Skin epidermis (tissue), 12 donors: Measurements from ENCODE around the gene ZNF189.

Experiments
- H3K27ac ChIP-seq, 21 experiments: fragments of 200-600 bp; sonication (generic) in 11 of 21; one replicate each; pipeline ENCODE4 v1.5.0; 2020; ENCODE audit warnings: mild to moderate bottlenecking in 3 of 21, inconsistent platforms in 2 of 21, moderate library complexity in 2 of 21
- H3K4me3 ChIP-seq, 7 experiments: fragments of 200-600 bp; sonication (generic) in 2 of 7; one replicate each; pipeline ENCODE4 v1.5.0; 2020; ENCODE audit warnings: inconsistent platforms in 2 of 7, mild to moderate bottlenecking in 2 of 7, moderate library complexity in 1 of 7

The ZNF189 gene

DNA sequence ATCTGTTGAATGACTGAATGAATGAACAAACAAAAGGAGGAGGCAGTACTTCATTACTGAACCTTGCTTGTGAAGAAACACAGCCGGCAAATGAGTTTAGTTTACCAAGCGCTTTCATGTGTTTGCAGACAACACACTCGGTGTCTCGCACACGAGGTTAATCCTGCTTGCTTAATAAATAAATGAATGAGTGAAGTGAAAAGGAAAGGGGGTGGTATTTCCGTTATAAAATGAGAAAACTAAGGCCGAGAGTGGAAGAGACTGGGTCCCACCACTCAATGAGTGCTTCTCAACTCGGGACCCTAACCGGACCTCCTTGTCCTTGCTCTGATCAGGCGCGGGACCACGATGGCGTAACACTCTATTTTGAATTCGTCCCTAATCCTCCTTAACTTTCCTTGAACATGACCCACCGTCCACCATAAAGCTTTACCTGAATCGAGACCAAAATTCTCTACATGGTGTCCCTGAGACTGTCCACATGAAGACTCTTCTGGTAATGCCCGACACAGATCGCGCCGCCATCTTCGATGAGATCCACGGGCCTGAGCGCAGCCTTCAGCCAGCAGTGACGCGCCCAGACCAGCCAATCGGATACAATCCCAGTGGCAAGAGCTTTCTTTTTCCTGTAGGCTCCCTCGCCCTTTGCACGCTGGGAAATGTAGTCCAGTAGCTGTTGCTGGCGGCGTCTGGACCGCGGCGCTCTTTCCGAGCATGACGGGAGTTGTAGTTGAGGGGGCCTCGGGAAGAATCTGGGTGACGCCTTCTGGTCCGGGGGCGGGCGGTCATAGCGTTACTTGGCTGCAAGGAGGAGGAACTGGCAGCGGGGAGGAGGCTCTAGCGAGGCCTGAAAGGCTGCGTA lies at the start of gene ZNF189, which contains the start of gene MRPL50:
Gene ZNF189 (plus strand): TSS at position 784 of the 862 bp plus-strand sequence. CDS start 306 bp downstream, outside the sequence.
Gene MRPL50 (minus strand): TSS at position 551 of the 862 bp plus-strand sequence. CDS start 26 bp downstream, at position 525.
- H3K27ac ChIP-seq = peak within 1 kb of the TSS; percentile 75 to 97 (median 92)
- H3K4me3 ChIP-seq = peak within 1 kb of the TSS; percentile 46 to 92 (median 80)

DNA sequence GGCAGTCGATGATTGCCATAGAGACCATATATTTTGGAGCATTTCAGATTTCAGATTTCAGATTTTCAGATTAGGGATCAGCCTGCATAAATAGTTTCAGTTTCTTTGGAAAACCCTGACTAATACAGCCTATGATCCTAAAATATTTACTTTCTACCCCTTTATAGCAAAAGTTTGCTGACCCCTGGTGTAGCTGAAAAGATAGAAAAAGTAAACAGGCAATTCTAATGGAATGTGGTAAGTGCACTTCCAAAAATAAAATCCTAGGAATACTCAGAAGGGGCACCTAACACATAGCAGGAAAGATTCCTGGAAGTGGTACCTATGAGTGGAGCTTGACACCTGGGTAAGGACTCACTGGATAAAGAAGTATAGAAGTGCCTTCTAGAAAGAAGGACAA lies 48.4 kb upstream of the ZNF189 start:
- Histone ChIP-seq H3K4me3 (no peak overlapping the region), H3K27ac (no peak overlapping the region)

DNA sequence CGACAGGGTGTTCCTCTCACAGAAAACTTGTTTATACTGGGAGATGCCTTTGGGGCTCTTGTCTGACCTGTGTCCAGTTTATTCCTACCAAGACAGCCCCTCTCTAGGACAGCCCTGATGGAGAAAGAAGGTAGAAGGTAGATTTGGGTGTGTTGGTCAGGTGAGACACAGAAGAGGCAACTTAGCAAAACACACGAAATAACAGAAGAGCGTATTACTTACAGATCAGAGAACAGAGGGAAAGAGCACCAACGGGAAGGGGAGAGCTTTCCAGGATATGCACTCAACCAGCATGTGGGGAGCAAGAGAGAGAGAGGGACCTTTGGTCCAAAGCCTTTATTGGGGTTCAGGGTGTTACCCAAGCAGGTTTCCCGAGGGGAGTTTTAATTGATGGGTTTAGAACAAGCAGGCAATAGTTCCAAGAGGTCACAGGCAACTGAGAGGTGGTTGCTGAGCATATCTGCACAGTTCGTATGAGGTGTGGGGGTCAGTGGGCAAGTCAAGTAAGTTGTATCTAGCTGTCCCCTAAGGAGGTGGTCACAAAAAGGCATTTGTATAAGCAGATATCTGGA lies 45.7 kb upstream of the ZNF189 start:
- Histone ChIP-seq H3K4me3 (no peak overlapping the region), H3K27ac (no peak overlapping the region)

DNA sequence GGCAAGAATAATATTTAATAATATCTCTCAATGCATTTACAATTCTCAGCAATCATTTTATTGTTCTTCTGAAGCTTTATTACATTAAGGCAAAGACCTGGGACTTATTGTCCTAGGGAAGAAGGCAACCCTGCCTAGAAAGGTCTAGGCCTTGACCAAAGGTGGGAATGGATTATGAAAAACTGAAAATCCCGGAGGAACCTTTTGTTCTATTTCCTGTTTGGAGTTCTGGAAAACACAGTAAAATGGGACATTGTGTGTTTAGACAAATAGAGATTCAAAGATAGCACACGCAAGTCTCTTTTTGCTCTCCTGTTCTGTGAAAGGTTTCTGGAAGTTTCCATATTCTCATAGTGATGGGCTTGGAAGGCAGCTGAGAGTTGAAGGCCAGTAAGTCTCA lies 45.0 kb upstream of the ZNF189 start:
- no peak overlapping the region for H3K4me3 ChIP-seq
- H3K27ac ChIP-seq = no peak overlapping the region

DNA sequence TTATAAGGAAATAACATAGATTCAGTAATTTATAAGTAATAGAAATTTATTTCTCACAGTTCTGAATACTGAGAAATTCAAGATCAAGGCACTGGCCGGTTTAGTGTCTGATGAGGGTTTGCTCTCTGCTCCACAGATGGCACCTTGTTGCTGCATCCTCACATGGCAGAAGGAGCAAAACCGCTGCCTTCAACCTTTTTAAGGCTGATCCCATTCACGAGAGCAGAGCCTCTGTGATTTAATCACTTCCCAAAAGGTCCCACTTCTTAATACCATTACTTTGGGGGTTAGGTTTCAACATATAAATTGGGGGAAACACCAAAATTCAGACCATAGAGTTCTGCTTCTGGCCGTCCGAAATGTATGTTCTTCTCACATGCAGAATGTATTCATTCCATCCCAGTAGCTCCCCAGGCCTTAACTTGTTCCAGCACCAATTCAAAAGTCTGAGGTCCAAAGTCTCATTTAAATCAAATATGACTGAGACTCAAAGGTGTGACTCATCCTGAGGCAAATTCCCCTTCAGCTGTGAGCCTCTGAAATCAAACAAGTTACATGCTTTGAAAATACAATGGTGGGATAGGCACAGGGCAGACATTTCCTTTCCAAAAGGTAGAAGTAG lies 44.4 kb upstream of the ZNF189 start:
- Histone ChIP-seq H3K4me3 (no peak overlapping the region), H3K27ac (no peak overlapping the region)

DNA sequence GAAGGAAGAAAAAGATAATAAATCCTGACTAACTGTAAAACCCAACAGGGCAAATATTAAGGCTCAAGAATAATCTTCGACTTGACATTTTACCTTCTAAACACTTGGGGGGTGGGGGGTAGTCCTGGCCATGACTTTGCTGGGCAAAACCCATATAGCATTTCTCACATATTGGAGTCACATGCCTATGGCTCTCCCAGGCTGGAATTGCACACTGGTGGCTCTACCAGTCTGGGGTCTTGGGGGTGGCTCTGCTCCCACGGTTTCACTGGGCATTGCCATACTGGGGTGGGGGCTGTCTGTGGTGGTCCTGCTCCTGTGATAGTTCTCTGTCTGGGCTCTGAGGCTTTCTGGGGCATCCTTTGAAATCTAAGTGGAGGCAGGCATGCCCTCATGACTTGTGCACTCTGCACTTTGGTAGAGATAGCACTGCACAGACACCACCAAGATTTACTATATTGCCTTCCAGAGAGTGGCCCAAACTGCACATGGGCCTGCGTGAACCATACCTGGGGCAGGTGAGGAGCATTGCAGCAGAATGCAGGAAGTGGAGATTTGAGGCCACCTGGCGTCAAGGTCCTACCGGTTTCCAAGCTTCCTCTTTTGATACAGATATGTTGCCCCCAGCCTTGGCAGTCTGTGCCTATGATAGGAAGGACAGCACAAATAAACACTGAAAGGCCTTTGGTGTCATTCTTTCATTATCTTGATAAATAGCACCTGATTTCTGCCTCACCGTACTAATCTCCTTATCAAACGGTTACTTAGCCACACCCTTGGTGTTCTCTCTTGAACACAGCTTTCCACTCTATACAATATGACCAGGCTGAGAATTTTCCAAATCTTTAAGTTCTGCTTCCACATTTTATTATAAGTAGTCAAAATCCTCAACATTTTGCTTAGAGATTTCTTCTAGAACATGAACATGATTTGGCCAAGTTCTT lies 43.6 kb upstream of the ZNF189 start:
- H3K27ac ChIP-seq = no peak overlapping the region
- no peak overlapping the region for H3K4me3 ChIP-seq

DNA sequence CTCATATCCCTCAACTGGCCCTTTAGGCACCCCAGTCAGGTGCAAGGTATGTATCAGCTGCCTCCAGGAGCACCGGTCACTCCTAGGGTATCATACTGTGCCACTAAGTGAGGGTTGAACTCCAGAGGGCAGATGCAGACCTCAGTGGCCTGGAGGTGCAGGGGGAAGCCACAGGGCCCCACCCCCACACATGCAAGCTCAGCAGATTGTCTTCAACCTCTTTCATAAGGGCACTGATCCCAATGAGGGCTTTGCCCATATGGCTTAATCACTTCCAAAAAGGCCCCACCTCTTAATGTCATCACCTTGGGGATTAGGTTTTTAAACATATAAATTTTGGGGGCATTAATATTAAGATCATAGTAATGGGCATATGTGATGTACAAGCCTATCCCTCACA lies 42.0 kb upstream of the ZNF189 start:
- H3K27ac ChIP-seq = no peak overlapping the region
- no peak overlapping the region for H3K4me3 ChIP-seq

DNA sequence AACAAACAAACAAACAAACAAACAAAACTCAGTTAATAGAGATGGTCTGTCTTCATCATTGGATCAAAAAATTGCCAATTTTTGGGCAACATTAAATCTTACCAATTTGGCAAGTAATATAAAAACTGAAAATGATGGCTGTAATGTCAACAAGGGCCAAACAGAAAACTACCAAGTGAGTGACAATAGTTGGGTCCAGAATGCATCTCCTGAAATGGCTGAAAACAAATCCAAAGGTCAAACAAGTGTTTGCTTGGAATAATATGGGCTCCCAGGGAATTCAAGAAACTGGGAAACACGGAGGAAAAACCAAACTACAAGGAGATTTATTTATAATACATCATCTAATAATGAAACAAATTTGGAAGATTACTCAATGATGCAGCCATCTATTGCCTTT lies 39.0 kb upstream of the ZNF189 start:
- H3K4me3 ChIP-seq = no peak overlapping the region
- no peak overlapping the region for H3K27ac ChIP-seq

DNA sequence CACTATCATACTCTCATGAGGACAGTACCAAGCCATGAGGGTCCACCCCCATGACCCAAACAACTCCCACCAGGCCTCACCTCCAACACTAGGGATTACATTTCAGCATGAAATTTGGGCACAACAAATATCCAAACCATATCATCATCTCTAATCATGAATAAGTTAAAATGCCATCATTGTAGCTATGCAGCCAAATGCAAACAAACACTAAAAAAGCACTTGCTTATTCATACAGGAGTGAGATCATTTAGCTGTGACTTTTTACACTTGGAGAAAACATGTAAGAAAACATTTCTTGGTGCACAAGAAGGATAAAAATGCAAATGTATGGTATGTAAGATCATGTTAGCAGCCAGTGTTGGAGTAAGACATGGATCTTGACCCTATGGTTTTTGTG lies 38.0 kb upstream of the ZNF189 start:
- no peak overlapping the region for H3K4me3 ChIP-seq
- no peak overlapping the region for H3K27ac ChIP-seq

DNA sequence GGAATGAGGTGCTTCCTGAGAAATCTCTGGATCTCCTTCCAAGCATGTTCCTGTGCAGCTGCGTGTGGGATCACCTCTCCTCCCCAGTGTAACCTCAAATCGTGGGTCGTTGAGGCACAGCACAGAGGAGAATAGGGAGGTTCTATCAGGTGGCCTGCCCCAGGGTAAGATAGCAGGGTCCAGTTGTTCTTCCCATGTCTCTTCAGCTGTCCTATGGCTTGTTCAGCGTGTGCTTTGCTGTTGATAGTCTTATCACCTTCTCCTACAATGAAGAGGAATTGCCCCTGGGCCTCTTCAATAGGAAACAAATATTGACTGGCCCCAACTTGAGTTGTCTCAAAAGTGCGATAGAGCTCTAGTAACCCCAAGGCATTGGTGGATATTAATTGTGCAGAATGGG lies 36.2 kb upstream of the ZNF189 start:
- H3K27ac ChIP-seq = no peak overlapping the region
- H3K4me3 ChIP-seq = no peak overlapping the region

DNA sequence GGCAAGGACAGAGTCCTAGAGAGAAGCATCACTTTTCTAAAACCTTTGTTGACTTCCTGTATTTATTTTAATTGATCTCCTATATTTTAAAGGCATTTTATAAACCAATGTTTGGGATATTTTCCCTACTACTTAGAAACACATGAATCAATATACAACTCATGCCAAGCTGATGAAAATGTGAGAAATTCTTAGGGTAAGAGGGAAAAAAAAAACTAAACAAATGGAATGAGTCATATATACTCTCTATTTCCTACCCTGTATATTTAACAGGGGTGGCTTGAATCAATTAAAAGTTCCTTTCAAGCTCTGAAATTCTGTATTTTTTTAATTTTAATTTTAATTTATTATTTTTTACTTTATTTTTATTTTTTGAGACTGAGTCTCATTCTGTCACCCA lies 33.5 kb upstream of the ZNF189 start:
- Histone ChIP-seq H3K27ac (no peak overlapping the region), H3K4me3 (no peak overlapping the region)

DNA sequence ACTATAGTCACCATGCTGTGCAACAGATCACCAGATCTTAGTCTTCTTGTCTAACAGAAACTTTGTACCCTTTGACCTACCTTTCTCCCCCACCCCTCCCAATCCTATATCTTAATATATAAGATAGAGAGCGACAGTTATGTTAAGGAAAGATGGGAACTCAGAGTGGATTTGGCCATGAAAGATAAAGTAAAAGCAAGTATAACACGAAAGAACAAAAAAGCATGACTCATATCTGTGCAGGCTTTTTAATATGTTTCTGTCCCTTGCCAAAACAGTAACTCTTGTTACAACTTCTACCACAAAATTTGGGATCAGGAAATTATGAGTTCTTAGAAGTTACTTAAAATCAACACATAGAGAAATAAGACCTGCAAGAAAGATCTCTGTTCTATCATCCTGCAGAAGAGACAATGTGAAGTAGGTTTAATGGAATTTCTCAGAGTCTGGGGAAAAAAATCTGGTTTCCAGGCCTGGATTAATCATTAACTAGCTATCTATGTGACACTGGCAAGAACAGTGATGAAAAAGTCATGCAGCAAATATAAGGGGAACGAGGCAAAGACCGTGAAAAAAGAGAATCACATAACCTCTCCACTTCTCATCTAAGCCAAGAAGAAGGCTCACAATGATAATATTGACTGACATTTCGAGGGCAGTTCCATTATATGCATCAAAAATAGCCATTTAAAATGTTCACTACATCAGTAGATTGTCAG lies 32.5 kb upstream of the ZNF189 start:
- Histone ChIP-seq H3K27ac (no peak overlapping the region), H3K4me3 (no peak overlapping the region)

DNA sequence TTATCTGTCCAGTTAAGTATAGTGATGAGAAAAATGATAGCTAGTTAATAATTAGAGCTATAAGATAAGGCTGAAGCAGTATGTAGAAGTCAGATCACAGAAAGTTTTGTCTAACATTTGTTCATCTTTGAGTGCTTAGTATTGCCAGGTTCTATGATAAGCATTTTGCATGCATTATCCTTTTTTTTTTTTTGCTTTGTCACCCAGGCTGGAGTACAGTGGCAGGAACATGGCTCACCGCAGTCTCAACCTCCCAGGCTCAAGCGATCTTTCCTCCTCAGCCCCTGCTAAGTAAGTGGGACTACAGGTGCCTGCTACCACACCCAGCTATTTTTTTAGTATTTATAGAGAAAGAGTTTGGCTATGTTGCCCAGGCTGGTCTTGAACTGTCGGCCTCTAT lies 31.3 kb upstream of the ZNF189 start:
- Histone ChIP-seq H3K4me3 (no peak overlapping the region), H3K27ac (no peak overlapping the region)

DNA sequence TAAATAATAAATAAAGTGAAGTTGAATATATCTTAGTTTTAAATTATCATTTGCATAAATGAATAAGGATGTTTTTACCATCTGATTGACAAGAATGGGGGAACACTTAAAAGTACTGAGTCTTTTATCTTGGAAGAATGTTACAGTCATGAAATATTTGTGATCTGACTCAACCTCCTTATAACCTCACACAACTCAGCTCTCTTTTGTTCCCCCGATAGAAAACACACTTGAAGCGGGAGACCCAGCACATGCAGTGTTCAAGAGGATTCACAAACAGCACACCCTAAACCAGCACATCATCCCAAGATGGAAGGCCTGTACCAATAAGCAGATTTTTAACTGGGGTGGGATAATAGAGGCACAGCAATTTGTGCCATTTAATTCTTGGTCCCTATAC lies 29.4 kb upstream of the ZNF189 start:
- Histone ChIP-seq H3K4me3 (no peak overlapping the region), H3K27ac (no peak overlapping the region)

DNA sequence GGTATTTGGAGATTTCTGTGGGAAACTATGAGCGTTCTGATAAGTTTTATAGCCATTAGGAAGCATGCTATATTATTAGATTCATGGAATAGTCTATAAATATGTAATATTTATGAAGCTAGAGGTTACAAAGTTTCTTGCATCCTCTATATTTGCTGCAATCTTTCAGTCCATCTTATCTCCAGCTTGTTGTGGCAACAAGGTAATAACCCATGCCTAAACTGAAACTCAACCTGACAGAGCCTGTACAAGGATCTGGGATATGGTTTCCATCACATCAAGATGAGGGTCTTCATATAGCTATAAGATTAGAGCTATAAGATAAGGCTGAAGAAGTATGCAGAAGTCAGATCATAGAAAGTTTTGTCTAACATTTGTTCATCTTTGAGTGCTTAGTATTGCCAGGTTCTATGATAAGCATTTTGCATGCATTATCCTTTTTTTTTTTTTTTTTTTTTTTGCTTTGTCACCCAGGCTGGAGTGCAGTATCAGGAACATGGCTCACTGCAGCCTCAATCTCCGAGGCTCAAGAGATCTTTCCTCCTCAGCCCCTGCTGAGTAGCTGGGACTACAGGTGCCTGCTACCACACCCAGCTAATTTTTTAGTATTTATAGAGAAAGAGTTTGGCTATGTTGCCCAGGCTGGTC lies 28.6 kb upstream of the ZNF189 start:
- H3K27ac ChIP-seq = no peak overlapping the region
- H3K4me3 ChIP-seq = no peak overlapping the region

DNA sequence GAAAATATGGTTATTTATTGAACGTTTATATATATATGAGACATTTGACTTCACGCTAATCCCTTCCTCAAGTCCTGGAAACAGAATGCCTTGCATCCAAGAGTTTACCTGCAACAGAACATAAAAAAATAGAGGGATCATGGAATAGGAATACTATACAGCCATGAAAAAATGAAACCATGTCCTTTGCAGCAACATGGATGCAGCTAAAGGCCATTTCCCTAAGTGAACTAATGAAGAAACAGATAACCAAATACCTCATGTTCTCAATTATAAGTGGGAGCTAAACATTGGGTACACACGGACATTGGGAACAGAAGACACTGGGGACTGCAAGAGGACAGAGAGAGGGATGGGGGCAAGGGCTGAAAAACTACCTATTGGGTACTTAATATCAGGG lies 26.8 kb upstream of the ZNF189 start:
- H3K27ac ChIP-seq = no peak overlapping the region
- H3K4me3 ChIP-seq = no peak overlapping the region

DNA sequence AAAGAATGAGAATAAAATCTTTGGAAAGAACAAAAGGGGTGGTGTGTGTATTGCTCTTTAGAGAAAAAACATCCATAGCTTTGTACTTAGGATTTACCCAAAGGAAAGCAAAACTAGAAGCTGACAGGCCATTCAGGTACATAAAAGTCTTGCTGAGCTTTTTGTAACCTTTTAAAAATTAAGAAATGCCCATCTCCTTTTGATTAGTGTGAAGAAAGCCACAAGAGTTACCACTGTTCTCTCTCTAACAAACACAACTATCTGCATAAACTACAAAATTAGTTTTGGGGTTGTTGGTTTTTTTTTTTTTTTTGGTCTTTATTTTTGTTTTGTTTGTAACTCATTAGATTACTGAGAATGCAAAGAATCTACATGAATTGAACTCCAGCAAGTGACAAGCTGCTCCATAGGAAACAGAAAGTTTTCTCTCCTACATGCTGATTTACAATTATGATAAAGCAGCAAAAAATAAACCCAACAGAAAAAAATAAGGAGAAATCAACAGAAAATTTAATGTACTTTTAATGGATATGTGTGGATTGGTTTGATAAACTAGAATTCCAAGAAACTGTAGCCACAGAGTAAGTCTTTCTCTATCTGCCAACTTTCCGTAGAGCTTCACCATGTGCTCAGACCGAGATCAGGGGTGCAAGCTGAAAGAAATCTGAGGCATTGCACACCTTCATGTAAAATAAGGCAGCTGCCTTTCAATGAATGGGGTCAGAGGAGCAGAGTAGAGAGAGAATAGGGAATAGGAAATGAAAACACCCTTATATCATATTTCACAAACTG lies 26.1 kb upstream of the ZNF189 start:
- Histone ChIP-seq H3K4me3 (no peak overlapping the region), H3K27ac (no peak overlapping the region)

DNA sequence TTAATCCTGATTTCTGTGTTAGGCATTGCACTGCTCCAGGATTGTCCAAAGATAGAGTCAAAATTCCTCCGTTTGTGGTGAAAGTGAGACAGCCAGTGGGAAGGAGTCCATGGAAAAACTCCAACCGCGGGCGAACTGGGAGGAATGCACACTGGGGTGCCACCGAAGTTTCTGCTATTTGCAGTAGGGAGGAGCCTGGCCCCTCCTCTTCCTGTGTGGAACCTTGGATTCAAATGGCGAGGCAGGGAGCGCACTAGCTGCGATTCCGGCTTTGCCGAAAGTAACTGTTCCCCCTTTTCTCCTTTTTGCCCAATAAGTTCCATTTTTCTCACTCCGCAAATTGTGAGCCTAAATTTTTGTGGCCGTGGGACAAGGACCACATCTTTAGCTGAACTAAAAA lies 23.1 kb upstream of the ZNF189 start:
- no peak overlapping the region for H3K27ac ChIP-seq
- H3K4me3 ChIP-seq = no peak overlapping the region
